Measurements from ENCODE around the gene MEGF11. TPM values are rescaled to one million over a fixed set of nuclear protein-coding genes. Genes with fewer than 3 reads are reported as not detected.
A peak's percentile ranks its signal among the peaks of the same experiment; 100 is the strongest.

The MEGF11 gene
- total RNA-seq, 2 donors from 2014 or later: not detected

GRCh38 chr15:66050264-66050663 is 203.3 kb downstream of the MEGF11 start:
- DNase-seq: no peak
- Histone ChIP-seq H3K36me3 (replicated peaks in 1 of 2; ENCODE audit: insufficient read depth in 1 of 2, low read depth in 2 of 2) (no peaks in the 10 kb centered on the region), H3K27me3 (no peaks in the 10 kb centered on the region), H3K9me3 (no peaks in the 10 kb centered on the region), H3K27ac (no peak overlapping the region), H3K4me3 (no peak overlapping the region), H3K4me1 (no peaks in the 10 kb centered on the region)
- no peak for TF ChIP-seq CTCF (IDR thresholded peaks at IDR 0.05)
- no peak for TF ChIP-seq POLR2A (IDR thresholded peaks at IDR 0.05)
- no peak for ATAC-seq
- intact Hi-C loops (cut with DNase I): no loop called here
- WGBS, 2 donors: 86 to 90% methylated on average over 5 of the region's 5 CpGs

DNA sequence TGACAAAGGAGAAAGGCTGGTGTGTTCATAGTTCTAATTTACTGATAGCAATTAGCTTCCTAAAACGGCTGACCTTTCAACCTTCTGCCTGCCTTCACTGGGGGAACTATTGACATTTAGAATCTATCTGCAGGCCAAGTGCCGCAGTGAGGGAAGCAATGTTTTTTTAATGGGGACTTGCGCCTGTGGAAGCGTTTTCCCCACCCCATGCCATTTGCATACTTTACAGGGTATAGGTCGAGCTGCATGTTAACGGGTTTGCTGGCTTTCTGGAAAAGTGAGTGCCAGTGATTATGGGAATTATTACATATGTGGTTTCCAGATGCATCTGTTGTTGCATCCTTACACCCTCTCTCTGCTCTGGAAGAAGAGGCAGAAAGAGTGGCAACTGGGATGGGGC is 204.2 kb downstream of the MEGF11 start:
- ATAC-seq: no peak
- H3K27ac ChIP-seq: no peak overlapping the region
- WGBS, 2 donors: 64 to 66% methylated on average over 6 of the region's 6 CpGs

DNA sequence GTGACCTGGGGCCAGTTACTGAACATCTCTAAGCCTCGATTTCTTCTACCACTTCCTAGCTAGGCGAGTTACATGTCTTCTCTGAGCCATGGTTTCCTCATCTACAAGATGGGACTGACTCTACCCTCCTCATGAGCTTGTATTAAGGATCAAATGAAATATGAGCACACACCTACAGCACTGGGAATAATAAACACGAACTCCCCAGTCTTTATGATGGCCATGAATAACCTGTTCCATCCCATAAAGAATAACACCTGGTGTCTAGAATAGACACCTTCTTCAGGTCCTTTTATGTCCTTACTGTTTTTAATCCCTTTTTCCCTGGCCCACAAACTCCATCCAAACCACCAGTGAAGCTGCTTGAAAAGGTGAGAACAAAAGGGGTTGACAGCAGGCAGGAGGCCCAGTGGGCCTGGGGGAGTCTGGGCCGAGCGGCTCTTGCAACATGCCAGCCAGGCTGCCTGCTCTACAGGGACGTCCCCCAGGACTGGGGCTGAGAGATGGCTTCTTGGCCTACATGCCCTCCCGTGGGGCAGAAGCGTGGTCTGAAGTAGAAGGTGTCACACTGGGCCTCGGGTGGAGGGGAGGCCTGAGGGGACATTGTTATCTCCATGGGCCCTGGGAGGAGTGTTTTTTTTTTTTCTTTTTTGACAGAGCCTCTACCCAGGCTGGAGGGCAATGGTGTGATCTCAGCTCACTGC is 206.1 kb downstream of the MEGF11 start:
- H3K36me3 ChIP-seq (replicated peaks in 1 of 2; ENCODE audit: insufficient read depth in 1 of 2, low read depth in 2 of 2): no peaks in the 10 kb centered on the region
- DNase-seq (no peak), ATAC-seq (no peak)
- WGBS, 2 donors: 82 to 85% methylated on average over 9 of the region's 9 CpGs
- intact Hi-C loops (cut with DNase I): no loop called here
- peaks cover 18% of the 10 kb centered on the region for H3K4me1 ChIP-seq
- no peak for TF ChIP-seq CTCF (IDR thresholded peaks at IDR 0.05)
- TF ChIP-seq POLR2A (IDR thresholded peaks at IDR 0.05): no peak
- H3K27ac ChIP-seq: no peak overlapping the region
- no peaks in the 10 kb centered on the region for H3K27me3 ChIP-seq
- no peaks in the 10 kb centered on the region for H3K9me3 ChIP-seq
- H3K4me3 ChIP-seq: no peak overlapping the region

More for the DNA sequence above, 204.2 kb downstream of the MEGF11 start:
- Histone ChIP-seq H3K27me3 (no peaks in the 10 kb centered on the region), H3K4me3 (no peak overlapping the region), H3K9me3 (no peaks in the 10 kb centered on the region), H3K36me3 (replicated peaks in 1 of 2; ENCODE audit: insufficient read depth in 1 of 2, low read depth in 2 of 2) (no peaks in the 10 kb centered on the region), H3K4me1 (no peaks in the 10 kb centered on the region)
- intact Hi-C loops (cut with DNase I): no loop called here
- no peak for DNase-seq
- TF ChIP-seq POLR2A (IDR thresholded peaks at IDR 0.05) (no peak), CTCF (IDR thresholded peaks at IDR 0.05) (no peak)

DNA sequence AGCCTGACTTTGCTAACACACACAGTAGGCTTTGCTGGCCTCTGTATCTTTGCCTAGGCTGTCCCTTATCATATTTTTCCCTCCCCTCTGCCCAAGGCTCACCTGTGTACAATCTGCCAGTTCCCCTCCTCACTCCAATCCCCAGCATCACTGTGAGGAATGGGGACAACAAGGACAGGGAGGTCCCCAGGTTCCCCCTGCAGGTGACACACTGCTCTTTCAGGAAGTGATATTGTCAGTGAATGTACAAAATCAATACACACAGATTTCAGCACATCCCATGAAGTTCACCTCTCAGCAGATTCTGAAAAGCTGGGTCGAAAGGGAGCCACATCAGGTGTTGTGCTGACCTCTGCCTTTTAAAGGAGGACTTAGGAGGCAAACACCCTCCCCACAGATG is 206.8 kb downstream of the MEGF11 start:
- no peak overlapping the region for H3K4me3 ChIP-seq
- 38 to 44% methylated on average over 1 of the region's 1 CpG for WGBS, 2 donors
- no peaks in the 10 kb centered on the region for H3K36me3 ChIP-seq (replicated peaks in 1 of 2; ENCODE audit: insufficient read depth in 1 of 2, low read depth in 2 of 2)
- H3K27ac ChIP-seq: no peak overlapping the region
- no peaks in the 10 kb centered on the region for H3K27me3 ChIP-seq
- peaks cover 25% of the 10 kb centered on the region for H3K4me1 ChIP-seq
- intact Hi-C loops (cut with DNase I): no loop called here
- H3K9me3 ChIP-seq: no peaks in the 10 kb centered on the region
- DNase-seq: no peak
- ATAC-seq: no peak
- TF ChIP-seq CTCF (IDR thresholded peaks at IDR 0.05) (peak in 1 of 7 experiments; percentile 11), POLR2A (IDR thresholded peaks at IDR 0.05) (no peak)

GRCh38 chr15:66046326-66046725 is 207.2 kb downstream of the MEGF11 start:
- no peaks in the 10 kb centered on the region for H3K9me3 ChIP-seq
- no peak overlapping the region for H3K4me3 ChIP-seq
- H3K36me3 ChIP-seq (replicated peaks in 1 of 2; ENCODE audit: insufficient read depth in 1 of 2, low read depth in 2 of 2): no peaks in the 10 kb centered on the region
- TF ChIP-seq CTCF (IDR thresholded peaks at IDR 0.05): no peak
- no peak for TF ChIP-seq POLR2A (IDR thresholded peaks at IDR 0.05)
- H3K27ac ChIP-seq: no peak overlapping the region
- no peak for DNase-seq
- no peaks in the 10 kb centered on the region for H3K27me3 ChIP-seq
- H3K4me1 ChIP-seq: peaks cover 30% of the 10 kb centered on the region
- 82 to 90% methylated on average over 6 to 8 of the region's 8 CpGs for WGBS, 2 donors
- intact Hi-C loops (cut with DNase I): no loop called here
- ATAC-seq: no peak
